GM21529 (cell line): ENCODE data around the gene OLFM4.

Experiments used
- ATAC-seq: cut with Tn5 transposase; IDR thresholded peaks from one replicate; pipeline ENCODE4 v1.9.1; 2021; ENCODE audit not compliant: unreplicated experiment

Gene OLFM4

DNA sequence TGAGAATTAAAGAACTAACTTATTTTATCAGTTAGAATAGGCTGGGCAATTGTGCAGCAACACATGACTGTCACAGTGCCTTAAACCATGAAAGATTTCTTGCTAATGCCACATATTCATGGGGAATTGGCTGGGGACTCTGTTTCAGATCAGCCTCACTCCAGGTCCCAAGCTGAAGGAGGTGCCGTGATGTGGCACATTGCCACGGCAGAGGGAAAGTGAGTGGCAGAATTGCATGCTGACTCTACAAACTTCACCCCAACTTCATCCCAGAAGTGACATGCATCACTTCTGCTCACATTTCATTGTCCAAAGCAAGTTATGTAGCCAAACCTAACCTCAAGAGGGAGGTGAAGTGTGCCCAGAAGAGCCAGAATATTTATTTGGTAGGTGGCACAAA, 37.8 kb downstream of the OLFM4 start:
- no peak for ATAC-seq

DNA sequence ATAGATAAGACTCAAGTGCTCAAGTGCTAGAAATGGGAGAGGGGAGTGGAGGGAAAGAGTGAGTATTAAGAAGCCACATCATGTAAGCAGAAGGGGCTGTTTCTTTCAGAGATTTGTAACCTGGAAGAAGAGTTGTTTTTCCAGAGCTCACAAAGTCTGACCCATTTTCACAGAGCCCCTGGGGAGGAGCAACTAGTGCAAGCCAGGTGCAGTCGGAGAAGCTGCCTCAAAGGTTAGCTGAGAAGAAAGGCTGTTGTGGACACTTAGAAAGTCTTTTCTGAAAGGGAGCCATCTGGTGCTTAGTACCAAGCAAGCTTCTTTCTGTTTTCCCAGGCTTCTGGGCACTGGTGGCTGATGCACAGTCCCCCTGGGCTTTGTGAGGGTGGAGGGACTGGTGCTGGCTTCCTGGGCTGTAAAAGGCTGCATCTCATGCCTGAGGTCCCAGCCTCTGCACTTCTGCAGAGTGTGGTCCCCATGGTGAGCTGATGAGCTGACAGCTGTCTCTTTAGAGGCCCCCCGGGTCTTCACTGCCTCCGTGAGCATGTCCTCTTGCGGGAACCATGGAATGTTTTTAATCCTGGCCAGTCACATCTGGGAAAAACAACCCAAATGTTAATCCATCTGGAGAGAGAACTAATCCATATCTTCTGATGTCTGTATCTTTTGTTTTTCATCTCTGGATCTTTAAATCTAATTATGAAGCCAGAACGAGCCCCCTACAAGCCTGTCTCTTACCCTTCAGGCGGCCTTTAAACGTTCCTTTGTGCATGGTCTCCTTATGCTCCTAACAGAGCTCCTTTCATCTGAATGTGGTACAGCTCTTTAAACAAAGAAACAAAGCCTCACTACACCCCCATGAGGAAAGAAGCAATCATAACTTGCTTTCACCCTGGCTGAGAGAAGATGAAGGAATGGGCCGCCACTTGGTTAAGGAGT, 40.2 kb downstream of the OLFM4 start:
- no peak for ATAC-seq

DNA sequence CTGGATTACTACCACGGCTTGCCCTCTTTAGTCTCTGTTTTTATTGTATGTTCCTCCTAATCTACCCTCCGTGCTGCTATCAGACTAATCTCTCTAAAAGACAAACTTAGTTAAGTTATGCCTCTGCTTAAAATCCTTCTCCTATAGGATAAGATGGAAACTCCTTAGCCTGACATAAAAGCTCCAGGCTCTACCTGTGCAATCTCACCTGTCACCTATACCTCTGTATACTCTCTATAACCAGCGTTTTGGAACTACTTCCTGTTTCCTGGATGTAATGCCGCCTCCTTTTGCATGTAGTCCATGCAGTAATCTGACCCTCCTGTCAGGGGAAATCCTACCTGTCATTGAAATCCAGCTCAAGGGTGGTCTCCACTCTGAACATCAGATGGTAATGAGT, 41.2 kb downstream of the OLFM4 start:
- no peak for ATAC-seq

DNA sequence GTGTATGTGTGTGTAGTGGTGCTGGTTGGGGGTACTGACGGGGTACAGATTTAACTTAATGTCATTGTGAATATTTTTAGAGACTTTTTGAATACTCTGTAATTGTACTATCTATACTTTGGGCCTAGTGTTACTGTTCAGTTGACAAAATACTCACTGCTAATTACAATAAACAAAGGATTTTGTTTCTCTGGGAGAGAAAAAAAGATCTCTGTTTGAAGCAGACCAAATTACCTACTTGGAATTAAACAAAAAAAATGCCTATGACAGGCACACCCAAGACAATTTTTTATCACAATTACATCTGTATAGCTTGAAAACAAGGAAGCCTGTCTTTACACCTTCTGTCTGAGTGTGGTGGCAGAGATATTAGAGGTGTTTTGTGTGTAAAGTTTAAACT, 45.1 kb downstream of the OLFM4 start:
- no peak for ATAC-seq

DNA sequence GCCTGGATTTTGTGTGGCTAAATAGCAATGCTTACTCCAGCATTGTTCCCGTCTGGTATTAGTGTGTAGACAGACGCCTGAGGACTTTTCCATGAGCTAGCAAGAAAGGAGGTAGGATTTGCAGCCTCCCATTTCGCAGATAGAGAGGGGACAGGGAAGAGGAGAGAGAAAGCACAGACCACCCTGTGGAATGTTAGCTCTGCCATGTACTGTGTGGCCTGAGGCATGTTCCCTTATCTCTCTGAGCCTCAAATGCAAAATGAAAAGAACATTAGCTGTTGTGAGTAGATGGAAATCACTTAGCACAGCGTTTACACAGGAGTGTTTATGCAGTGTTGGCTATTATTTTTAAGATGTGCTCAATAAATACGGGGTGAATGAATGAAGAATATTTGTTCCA, 45.5 kb downstream of the OLFM4 start:
- no peak for ATAC-seq

DNA sequence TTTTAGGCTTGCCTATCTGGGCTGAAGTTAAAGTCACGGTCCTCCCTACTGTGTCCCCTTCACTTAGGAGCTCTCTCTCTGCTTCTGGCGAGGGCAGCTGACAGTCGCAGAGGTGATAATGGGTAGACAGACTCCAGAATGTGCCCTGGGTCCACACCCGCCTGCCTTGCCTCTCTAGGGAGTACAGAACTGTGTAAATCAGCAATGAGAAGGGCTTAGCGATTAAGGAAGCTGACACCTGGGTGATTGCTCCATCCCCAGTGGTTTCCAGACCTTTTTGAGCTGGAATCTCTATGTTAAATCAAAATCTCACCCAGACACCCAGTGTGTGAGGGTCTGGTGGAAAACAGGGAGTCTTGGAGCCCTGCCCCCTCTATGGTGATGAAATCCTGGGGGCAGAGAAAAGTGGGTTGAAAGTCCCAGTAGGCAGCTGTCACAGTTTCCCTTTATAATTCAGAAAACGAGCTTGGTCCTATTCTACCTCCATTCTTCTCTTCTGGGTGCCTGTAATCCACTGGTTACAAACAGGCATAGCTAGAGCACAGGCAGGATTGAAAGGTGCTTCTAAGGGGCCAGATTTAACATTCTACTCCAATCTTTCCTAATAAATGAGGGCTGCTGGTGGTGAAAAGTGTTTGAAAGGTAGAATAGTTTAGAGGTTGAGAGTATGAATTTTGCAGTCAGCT, 46.9 kb downstream of the OLFM4 start:
- no peak for ATAC-seq

DNA sequence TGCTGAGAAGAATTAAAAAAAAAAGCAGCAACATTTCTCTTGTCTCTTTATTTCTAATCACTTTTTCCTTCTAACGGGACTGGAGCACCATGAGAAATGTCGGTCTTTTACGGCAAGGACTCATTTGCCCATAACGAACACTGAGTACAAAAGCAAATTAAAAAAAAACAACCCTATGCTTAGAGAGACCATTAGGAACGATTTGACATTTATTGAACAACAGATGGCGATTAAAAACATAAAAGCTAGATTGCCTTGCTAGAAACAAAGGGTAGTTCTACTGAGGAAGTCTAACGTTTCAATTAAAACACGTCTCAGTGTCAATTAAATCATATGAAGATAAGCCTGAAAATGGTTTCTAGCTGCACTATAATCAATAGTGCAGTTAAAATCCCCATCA, 51.1 kb downstream of the OLFM4 start:
- no peak for ATAC-seq

DNA sequence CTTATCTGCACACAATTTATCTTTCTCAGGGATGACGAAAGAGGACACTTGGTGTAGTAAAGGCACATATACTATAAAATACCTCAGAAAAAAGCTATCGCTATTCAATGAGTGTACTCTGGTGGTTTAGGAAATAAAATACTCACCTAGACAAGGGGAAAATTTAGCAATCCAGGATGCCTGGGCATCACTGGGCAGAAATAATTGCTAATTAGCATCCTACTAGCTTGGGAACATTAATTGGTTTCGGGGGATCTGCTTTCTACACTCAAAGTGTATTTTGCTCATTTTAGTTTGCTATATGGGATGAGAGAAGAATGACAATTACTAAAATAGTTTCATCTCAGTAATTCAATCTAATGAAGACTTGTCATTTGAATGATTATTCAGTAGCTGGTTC, 60.3 kb downstream of the OLFM4 start:
- ATAC-seq: no peak

DNA sequence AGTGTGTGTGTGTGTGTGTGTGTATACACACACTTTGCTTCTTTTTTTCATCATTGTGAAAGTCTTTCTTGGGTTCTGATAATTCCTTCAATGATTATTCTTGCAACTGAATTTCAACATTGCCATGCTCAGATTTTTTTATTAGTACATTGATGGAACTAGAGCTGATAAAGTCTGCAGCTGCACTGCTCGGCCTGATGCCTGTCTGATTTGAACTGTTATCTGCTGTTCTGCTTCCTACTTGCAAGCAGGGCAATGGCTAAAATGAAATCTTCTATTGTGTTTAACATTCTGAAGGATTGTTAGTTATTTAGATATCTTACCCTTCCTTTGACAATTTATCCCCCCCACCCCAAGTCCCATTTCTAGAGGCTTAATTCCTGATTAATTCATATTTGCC, 61.3 kb downstream of the OLFM4 start:
- ATAC-seq: no peak

DNA sequence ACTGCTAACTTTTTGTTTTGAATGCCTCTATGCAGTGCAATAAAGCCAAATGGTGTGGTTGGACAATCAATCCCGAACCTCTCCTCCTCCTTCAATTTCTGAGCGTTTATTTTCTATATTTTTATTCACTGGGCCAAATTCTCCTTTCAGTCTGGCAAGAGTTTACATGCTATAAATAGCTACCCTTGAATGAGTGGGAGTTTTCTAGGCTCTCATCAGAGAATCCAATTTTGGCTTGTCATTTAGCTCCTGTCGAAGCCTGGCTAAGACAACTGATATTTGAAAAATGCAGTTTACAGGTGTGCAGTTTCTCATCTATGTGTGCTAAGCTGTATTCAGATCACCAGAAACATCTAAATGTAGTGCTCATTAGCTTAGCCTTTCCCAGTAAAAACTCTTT, 61.8 kb downstream of the OLFM4 start:
- ATAC-seq: no peak

DNA sequence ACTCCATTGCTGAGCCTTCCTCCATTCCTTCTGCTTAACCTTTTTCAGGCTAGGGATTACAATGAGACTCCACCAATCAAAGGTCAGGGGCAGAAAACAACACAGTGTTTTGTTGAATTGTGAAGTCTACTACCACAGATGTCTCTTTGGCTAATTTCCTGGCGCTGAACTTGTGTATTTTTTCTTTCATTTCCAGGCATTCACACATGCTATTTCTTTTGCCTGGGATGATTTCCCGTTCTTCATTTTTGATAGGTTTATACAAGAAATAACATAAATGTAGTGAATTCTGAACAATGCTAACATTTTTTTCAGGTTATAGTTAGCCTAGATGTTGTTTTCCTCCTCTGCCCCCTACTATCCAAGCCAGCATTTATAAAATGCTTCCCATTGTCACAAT, 64.3 kb downstream of the OLFM4 start:
- no peak for ATAC-seq

DNA sequence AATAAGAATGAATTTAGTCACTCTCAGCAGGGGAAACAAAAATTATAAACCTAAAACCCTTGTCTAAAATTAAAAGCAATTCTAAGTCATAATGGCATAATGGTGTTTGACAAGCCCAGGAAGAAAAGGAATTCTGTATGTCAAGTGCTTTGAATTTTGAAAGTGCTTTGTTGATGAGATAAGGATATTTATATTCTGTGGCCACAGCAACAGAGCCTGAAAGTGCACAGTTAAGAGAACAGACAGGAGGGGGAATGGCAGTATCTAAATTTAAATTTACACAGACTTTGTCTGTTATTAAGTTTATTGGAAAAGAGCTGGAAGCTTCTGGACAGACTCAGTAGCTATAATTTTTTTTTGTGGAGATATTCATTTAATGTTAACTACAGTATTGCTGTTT, 69.8 kb downstream of the OLFM4 start:
- ATAC-seq: no peak

DNA sequence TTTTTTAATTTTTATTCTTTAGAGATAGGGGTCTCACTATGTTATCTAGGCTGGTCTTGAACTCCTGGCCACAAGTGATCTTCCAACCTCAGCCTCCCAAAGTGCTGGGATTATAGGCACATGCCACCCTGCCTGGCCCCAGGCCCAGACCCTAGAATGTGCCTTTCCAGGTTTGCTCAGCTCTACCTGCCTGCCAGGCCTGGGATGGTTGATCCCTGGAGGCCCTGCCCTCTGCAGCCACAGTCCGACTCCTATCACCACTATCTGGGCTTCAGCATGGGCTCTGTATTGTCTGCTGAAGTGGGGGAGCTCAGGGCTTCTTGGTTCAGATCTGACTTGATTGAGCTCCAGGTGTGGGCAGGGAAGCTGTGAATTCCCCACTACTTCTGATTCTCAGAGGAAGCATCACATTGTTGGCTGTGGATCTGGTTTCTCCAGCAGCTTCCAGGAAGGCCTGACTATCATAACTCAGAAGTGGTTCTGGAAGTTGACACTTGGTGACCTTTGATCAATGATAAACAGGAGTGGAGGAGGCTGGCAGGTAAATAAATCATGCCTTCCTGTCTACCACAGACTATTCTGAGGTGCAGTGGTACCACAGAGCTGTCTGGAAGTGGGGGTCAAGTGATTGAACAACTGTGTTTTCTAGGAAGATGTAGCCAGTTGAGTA, 71.9 kb downstream of the OLFM4 start:
- ATAC-seq: no peak
